Measurements from ENCODE around the gene NACC2. TPM values are rescaled to one million over a fixed set of nuclear protein-coding genes. Genes with fewer than 3 reads are reported as not detected.

NACC2 gene
- total and polyA plus RNA-seq, 7 donors = 8.5 to 33.5 (median 18.4) TPM

- peaks cover 26% of the 10 kb centered on the region for H3K4me1 ChIP-seq
- intact Hi-C loops (cut with DNase I) = no loop called here
- no peak overlapping the region for H3K27ac ChIP-seq
- 88 to 93% (median 93%) methylated on average over 8 of the region's 8 CpGs for WGBS, 3 donors
- no peaks in the 10 kb centered on the region for H3K36me3 ChIP-seq (ENCODE audit: insufficient read depth in 1 of 2, low read depth in 1 of 2)
- no peak overlapping the region for H3K4me3 ChIP-seq
- no peak for TF ChIP-seq CTCF (IDR thresholded peaks at IDR 0.05)
- H3K9me3 ChIP-seq = no peaks in the 10 kb centered on the region
- ATAC-seq = no peak
- DNase-seq = no peak
- H3K27me3 ChIP-seq (ENCODE audit: insufficient read depth in 3 of 3, low read length in 2 of 3) = peaks cover 0 to 12% (median 0%) of the 10 kb centered on the region in 3 donors
Observed at GRCh38 chr9:135989157-135989556, 105.9 kb downstream of the NACC2 start.

- Histone ChIP-seq H3K4me1 (peaks cover 24% of the 10 kb centered on the region), H3K36me3 (ENCODE audit: insufficient read depth in 1 of 2, low read depth in 1 of 2) (no peaks in the 10 kb centered on the region), H3K27ac (no peak overlapping the region), H3K27me3 (ENCODE audit: insufficient read depth in 3 of 3, low read length in 2 of 3) (peaks cover 0 to 12% (median 0%) of the 10 kb centered on the region in 3 donors), H3K4me3 (no peak overlapping the region), H3K9me3 (no peaks in the 10 kb centered on the region)
- ATAC-seq = no peak
- DNase-seq = no peak
- intact Hi-C loops (cut with DNase I) = no loop called here
- no peak for TF ChIP-seq CTCF (IDR thresholded peaks at IDR 0.05)
- 86 to 87% (median 87%) methylated on average over 17 of the region's 17 CpGs for WGBS, 3 donors
Observed at GRCh38 chr9:135988493-135988892, 106.6 kb downstream of the NACC2 start.

DNA sequence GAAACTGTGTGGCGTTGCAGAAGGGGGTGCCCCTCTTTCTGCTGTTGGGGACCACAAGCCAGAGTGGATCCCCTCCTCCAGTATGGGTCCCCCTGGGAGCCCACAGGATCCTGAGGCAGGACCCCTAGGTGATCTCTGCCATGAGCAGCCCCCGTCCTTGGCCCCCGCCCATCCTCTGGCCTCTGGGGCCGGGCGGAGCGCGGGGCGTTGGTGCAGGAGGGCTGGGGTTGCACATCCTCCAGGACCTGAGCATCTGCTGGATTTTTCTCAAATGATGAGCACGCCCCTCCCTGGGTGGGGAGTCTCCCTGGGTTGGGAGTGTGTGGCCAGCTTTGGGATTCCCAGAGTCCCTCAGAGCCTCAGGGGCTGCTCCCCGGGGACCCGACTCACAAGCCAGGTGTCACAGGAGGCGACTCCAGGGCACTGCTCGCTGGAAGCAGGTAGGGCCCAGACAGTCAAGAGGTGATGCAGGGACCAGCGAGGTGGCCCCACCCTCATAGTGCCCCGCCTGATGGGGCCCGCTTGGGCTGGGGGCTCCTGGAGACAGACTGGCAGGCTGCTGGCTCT is 107.2 kb downstream of the NACC2 start:
- no peak for ATAC-seq
- Histone ChIP-seq H3K36me3 (ENCODE audit: insufficient read depth in 1 of 2, low read depth in 1 of 2) (no peaks in the 10 kb centered on the region), H3K27me3 (ENCODE audit: insufficient read depth in 3 of 3, low read length in 2 of 3) (peaks cover 0 to 12% (median 0%) of the 10 kb centered on the region in 3 donors), H3K9me3 (no peaks in the 10 kb centered on the region), H3K4me3 (no peak overlapping the region), H3K4me1 (peaks cover 18% of the 10 kb centered on the region), H3K27ac (no peak overlapping the region)
- 92 to 93% (median 93%) methylated on average over 15 to 16 of the region's 16 CpGs for WGBS, 3 donors
- intact Hi-C loops (cut with DNase I) = no loop called here
- no peak for TF ChIP-seq CTCF (IDR thresholded peaks at IDR 0.05)
- no peak for DNase-seq

DNA sequence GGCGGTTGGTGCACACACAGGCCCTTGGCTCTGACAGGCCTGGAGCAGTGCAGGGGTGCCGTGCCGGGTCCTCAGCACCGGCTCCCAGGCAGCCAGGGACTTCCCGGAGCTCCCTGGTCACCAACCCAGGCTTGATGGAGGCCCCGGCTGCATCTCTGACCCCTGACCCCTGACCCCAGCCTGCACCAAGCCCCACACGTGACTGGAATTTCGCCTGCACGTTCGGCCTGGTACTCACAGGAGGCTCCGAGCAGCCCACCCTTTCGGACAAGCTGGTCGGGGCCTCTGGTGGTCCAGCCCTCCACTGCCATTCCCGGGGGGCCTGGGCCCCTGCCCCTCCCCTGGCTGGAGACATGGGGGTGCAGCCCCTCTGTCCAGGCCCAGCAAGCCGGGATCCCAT is 108.5 kb downstream of the NACC2 start:
- no peak overlapping the region for H3K27ac ChIP-seq
- ATAC-seq (no peak), DNase-seq (no peak)
- intact Hi-C loops (cut with DNase I) = no loop called here
- no peak overlapping the region for H3K4me3 ChIP-seq
- no peak for TF ChIP-seq CTCF (IDR thresholded peaks at IDR 0.05)
- peaks cover 8% of the 10 kb centered on the region for H3K4me1 ChIP-seq
- no peaks in the 10 kb centered on the region for H3K9me3 ChIP-seq
- H3K36me3 ChIP-seq (ENCODE audit: insufficient read depth in 1 of 2, low read depth in 1 of 2) = no peaks in the 10 kb centered on the region
- WGBS, 3 donors = 83 to 87% (median 84%) methylated on average over 11 to 15 of the region's 15 CpGs
- H3K27me3 ChIP-seq (ENCODE audit: insufficient read depth in 3 of 3, low read length in 2 of 3) = peaks cover 0 to 7% (median 2%) of the 10 kb centered on the region in 3 donors

- Histone ChIP-seq H3K4me3 (no peak overlapping the region), H3K4me1 (peaks cover 12% of the 10 kb centered on the region), H3K36me3 (ENCODE audit: insufficient read depth in 1 of 2, low read depth in 1 of 2) (no peaks in the 10 kb centered on the region), H3K27me3 (ENCODE audit: insufficient read depth in 3 of 3, low read length in 2 of 3) (peaks cover 0 to 7% (median 2%) of the 10 kb centered on the region in 3 donors), H3K27ac (no peak overlapping the region), H3K9me3 (no peaks in the 10 kb centered on the region)
- no peak for ATAC-seq
- TF ChIP-seq CTCF (IDR thresholded peaks at IDR 0.05) = no peak
- no peak for DNase-seq
- 87 to 89% (median 88%) methylated on average over 19 to 21 of the region's 21 CpGs for WGBS, 3 donors
- intact Hi-C loops (cut with DNase I) = no loop called here
Observed at GRCh38 chr9:135985889-135986288, 109.2 kb downstream of the NACC2 start.
